HG03460 (cell line): Measurements from ENCODE around the gene MYO15A.

Source experiments
- ATAC-seq: cut with Tn5 transposase; IDR thresholded peaks from one replicate; pipeline ENCODE4 v1.9.1; 2021; ENCODE audit not compliant: unreplicated experiment

MYO15A gene

GRCh38 chr17:18183334-18184142 is 75.0 kb downstream of the MYO15A start, which contains the start of gene ALKBH5:
Gene ALKBH5, plus strand, starts transcription at chr17:18183828. Its CDS starts 416 bp downstream, at chr17:18184244.
- ATAC-seq = peak; percentile 69

- peak; percentile 6 for ATAC-seq
These were observed 75.8 kb downstream of the MYO15A start for GRCh38 chr17:18184143-18185031.

DNA sequence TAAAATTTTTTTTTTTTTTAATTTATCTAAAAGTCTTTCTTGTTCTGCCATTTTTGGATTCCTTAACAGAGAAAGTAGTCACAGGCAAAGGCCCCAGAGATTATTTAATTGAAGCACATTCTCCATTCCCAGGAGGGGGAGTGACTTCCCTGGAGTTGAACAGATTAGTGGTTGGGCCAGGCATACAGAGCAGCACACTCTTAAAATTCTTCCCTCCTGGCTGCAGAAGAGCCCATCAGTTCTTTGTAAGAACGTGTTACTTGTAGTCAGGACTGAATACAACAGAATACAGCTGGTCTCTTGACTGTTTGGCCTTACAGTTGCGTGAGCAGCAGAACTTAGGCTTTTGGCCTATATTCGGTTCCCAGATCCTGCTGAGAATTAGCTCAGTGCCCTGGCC is 76.8 kb downstream of the MYO15A start:
- no peak for ATAC-seq

DNA sequence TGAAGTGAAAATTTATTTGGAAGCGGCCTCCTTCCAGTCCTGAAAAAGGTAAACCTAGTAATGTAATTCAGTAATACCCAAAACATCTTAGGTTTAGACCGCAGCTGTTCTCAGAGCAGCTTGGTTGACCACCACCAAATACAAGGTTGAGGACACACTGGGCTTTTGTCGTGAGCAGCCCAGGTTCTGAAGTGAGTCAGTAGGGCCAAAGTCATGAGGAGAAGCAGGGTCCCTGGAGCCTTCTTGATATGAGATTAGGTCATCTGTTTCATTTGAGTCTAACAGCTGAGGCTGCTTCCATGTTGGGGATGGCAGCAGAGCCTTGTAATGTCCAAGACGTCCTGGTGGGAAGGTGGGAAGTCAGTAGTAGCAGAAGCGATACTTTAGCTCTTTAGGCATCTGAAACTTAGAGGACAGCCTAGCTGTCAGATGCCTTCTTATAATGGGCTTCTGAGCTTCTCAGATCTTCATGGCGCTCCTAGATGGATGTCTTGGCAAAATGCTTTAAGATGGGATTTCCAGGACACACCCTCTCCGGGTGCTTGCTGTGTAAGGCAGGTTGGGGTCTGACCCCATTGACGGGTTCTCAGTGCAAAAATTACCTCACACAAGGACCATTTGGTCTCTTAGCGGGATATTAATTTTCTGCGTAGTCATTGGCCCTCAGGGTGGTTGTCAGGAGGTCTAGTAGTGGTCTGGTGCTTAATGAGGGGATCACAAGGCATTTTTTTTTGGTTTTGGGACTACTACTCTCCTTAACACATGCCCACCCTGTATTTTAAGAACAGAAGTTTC is 77.5 kb downstream of the MYO15A start:
- ATAC-seq = no peak

GRCh38 chr17:18186627-18186982 is 78.0 kb downstream of the MYO15A start:
- ATAC-seq = no peak

DNA sequence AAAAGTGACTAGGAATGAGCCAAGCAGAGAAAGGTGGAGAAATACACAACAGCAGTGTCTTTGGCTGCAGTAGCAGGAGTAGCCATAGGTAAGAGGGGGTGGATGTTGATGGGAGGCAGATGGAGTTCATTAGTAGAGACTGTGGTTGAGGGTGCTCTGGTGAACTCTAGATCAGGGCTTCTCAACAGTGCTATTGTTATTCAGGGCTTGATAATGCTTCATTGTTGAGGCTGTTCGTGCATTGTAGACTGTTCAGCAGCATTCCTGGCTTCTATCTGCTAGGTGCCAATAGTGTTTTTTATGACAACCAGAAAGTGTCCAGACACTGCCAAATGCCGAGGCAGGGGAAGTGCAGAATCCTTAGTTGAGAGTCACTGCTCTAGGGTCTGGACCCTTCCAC is 78.7 kb downstream of the MYO15A start:
- ATAC-seq = no peak

DNA sequence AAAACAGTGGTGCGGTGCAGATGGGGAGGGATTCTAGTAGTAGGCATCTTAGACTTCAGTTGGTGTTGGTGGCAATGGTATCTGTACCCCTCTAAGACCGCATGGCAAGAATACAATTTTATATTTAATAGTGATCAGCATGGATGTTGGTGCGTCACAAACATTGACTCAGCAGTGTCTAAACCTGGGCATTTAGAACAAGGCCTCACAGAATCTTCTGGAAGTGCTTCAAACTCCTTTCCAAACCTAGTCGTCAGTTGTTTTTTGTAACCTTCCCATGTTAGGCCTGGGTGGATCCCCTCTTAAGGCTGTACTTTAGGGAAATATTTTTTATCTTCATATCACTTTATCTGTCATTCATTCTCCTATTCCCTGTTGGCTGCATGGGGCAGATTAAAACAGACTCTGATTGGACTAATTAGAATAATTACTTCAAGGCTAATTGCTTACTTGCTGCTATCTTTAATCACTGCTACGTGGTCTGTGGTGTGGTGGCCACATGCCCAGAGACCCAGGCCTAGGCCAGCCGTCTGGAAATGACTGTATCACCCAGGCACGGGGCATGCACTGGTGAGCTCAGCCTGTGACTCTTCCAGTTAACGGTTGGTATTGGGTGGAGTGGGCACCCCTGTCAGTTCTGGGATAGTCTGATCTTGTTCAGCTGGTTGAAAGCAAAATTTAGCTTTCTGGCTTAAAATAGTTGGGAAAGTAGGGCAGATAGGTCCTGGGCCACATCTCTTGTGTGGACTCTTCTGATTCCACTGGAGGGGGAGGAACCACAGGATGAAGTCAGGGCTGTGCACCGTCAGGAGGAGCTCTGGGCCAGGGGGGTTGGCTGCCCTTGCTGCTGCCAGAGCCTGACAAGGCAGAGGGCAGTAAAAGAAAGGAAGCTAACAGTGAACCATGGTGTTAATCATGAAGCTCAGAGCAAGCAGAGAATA is 79.5 kb downstream of the MYO15A start:
- ATAC-seq = no peak

- ATAC-seq = no peak
These were observed 82.2 kb downstream of the MYO15A start for GRCh38 chr17:18190628-18191235.

DNA sequence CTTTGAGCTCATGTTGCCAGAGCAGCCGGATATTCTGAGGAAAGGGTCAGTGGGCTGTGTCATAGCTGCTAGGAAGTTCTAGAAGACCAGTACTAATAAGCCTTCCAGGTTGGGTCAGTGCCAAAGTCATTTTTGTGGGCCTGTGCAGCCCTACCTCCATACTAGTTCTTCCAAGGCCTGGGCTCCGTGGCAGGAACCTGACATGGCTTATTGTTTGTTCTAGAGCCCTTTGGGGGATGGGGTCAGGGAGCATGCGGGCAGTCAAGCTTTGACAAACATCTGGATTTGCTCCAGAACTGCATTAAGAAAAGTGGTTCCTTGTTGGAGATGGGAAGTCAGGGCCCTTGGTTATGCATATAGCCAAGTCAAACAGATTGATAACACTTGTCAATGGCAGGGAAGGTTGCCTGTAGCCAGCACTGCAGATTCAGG is 82.7 kb downstream of the MYO15A start:
- no peak for ATAC-seq

- no peak for ATAC-seq
These were observed 83.4 kb downstream of the MYO15A start for GRCh38 chr17:18191967-18192366.

GRCh38 chr17:18194394-18194793 is 85.8 kb downstream of the MYO15A start:
- ATAC-seq = no peak

DNA sequence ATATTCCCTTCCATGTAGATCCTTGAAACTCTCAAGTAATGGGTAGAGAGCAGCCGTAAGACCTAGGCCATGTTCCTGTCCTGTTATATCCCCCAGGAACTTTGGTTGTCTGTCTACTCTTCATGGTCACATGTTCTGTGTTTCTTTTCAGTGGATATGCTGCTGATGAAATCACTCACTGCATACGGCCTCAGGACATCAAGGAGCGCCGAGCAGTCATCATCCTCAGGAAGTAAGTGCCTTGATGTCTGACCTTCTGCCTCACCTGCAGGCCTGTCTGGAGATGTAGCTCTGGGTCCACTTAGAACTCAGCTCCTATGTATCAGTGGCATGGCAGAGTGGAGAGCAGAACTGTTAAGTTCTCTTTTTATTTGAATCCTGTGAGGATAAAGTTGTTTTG is 86.2 kb downstream of the MYO15A start:
- ATAC-seq = no peak

DNA sequence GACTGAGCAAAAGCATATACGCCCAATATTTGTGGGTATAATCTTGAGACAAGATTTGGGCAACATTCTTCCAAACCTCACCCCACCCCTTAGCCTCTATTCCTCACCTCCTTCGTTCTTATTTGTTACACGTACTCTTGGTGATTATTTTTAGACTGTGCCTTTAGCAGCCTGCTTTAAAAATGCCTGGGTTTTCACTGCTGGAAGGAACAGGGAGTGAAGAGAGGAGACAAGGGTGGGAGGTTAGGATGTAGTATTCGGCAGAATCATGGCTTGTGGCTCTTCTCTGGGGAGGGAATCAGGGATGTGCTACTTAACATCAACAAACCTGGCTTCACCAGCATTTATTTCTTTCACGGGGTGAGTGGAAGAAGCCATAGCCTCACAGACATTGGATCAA is 86.7 kb downstream of the MYO15A start:
- ATAC-seq = no peak

DNA sequence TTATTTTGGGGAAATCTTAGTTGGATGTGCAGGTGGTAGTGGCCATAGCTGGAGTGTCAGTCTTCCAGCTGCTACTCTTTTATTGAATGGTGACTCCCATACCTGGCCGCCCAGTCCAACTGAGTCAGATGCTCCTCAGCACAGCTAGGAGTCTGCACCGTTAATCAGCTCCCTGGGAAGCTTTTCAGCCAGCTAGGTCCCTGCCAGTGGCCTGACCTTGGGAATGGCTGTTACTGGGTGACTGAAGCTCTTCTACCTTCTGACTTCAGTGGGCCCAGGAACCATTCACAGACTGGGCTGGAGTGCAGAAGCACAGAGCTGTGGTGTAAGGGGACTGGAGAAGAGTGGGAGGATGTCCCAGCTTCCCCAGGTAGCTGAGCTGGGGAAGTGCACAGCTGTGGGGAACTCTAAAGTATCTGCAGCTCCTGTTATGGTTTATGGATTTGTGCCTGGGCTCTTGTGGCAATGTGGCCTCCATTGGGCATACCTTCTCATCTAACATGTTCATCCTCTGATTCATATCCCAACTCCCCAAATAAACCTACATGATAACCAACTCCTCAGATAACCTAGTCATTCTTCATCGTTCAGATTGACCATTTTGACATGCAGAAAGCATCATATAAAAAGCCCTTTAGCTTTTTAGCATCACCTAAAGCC is 89.1 kb downstream of the MYO15A start:
- no peak for ATAC-seq

GRCh38 chr17:18198530-18198929 is 90.0 kb downstream of the MYO15A start:
- ATAC-seq = no peak

GRCh38 chr17:18201108-18201507 is 92.6 kb downstream of the MYO15A start:
- ATAC-seq = no peak

- ATAC-seq = no peak
These were observed 94.8 kb downstream of the MYO15A start for GRCh38 chr17:18203308-18203707.

GRCh38 chr17:18205861-18206260 is 97.3 kb downstream of the MYO15A start:
- no peak for ATAC-seq

DNA sequence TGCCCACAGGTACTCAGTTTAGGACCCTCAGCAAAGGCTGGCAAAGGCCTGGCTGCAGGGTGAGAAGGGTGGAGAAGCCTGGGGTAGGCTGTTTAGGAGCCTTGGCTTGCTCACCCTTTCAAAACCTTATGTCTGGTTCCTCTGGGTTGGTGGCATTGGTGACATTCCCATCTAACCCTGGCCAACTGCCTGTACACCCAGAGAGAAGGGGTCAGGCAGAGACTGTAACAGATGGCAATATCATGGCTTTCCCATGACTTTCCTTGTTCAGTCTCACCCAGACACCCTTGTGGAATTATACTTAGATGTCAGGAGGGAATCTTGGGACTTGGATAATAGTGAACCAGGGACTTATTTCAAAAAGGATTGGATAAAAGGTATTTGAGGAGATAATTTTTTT is 98.4 kb downstream of the MYO15A start:
- ATAC-seq = no peak
